Measurements from ENCODE around the gene ARF6.
A peak's percentile ranks its signal among the peaks of the same experiment; 100 is the strongest.
"Not testable (repeated sequence)": the region's sequence is repeated elsewhere in the genome, so short reads cannot be mapped to it uniquely, and the experiment has no call there.

ARF6 gene

GRCh38 chr14:49876563-49877127 is 16.2 kb upstream of the ARF6 start:
- no peak for DNase-seq (ENCODE audit: low read depth, low spot score)

GRCh38 chr14:49879646-49880204 is 13.2 kb upstream of the ARF6 start:
- DNase-seq (ENCODE audit: low read depth, low spot score): no peak

GRCh38 chr14:49880267-49881064 is 12.4 kb upstream of the ARF6 start:
- DNase-seq (ENCODE audit: low read depth, low spot score): no peak

GRCh38 chr14:49881350-49882001 is 11.4 kb upstream of the ARF6 start:
- no peak for DNase-seq (ENCODE audit: low read depth, low spot score)

GRCh38 chr14:49882826-49883694 is 9.8 kb upstream of the ARF6 start:
- no peak for DNase-seq (ENCODE audit: low read depth, low spot score)

GRCh38 chr14:49886523-49886922 is 6.4 kb upstream of the ARF6 start:
- no peak for DNase-seq (ENCODE audit: low read depth, low spot score)

GRCh38 chr14:49888293-49888692 is 4.6 kb upstream of the ARF6 start:
- no peak for DNase-seq (ENCODE audit: low read depth, low spot score)

- peak; percentile 69 for DNase-seq (ENCODE audit: low read depth, low spot score)
Measured at GRCh38 chr14:49892301-49892635, 614 bp upstream of the ARF6 start.

GRCh38 chr14:49893309-49894213 is 679 bp downstream of the ARF6 start:
- DNase-seq (ENCODE audit: low read depth, low spot score): no peak

- DNase-seq (ENCODE audit: low read depth, low spot score): not testable (repeated sequence)
Measured at GRCh38 chr14:49894214-49895107, 1.6 kb downstream of the ARF6 start.

GRCh38 chr14:49895480-49895879 is 2.6 kb downstream of the ARF6 start:
- DNase-seq (ENCODE audit: low read depth, low spot score): no peak

GRCh38 chr14:49896272-49896671 is 3.4 kb downstream of the ARF6 start:
- not testable (repeated sequence) for DNase-seq (ENCODE audit: low read depth, low spot score)

GRCh38 chr14:49896966-49897365 is 4.1 kb downstream of the ARF6 start:
- no peak for DNase-seq (ENCODE audit: low read depth, low spot score)

GRCh38 chr14:49897414-49897813 is 4.5 kb downstream of the ARF6 start:
- DNase-seq (ENCODE audit: low read depth, low spot score): no peak

GRCh38 chr14:49897965-49898364 is 5.1 kb downstream of the ARF6 start:
- DNase-seq (ENCODE audit: low read depth, low spot score): no peak

GRCh38 chr14:49898485-49898884 is 5.6 kb downstream of the ARF6 start:
- DNase-seq (ENCODE audit: low read depth, low spot score): no peak

- DNase-seq (ENCODE audit: low read depth, low spot score): no peak
Measured at GRCh38 chr14:49900973-49901372, 8.1 kb downstream of the ARF6 start.

GRCh38 chr14:49902679-49903246 is 9.9 kb downstream of the ARF6 start:
- not testable (repeated sequence) for DNase-seq (ENCODE audit: low read depth, low spot score)

- no peak for DNase-seq (ENCODE audit: low read depth, low spot score)
Measured at GRCh38 chr14:49904270-49904669, 11.4 kb downstream of the ARF6 start.

Measured in brain pericyte (primary cell).